GM18873 (cell line): Measurements from ENCODE around the gene LRRC8D.

ENCODE experiments used
- ATAC-seq: cut with Tn5 transposase; IDR thresholded peaks from one replicate; pipeline ENCODE4 v1.9.1; 2021; ENCODE audit warnings: mild to moderate bottlenecking, moderate library complexity, moderate number of reproducible peaks; ENCODE audit not compliant: unreplicated experiment, low FRiP score

Gene LRRC8D

GRCh38 chr1:89952605-89953130 lies 131.8 kb downstream of the LRRC8D start:
- no peak for ATAC-seq

GRCh38 chr1:89953131-89953626 lies 132.3 kb downstream of the LRRC8D start:
- no peak for ATAC-seq

- no peak for ATAC-seq
These were observed 133.1 kb downstream of the LRRC8D start for GRCh38 chr1:89953929-89954328.

- ATAC-seq, result no peak
These were observed 133.6 kb downstream of the LRRC8D start for GRCh38 chr1:89954401-89954800.

- no peak for ATAC-seq
These were observed 134.7 kb downstream of the LRRC8D start for GRCh38 chr1:89955311-89956205.

GRCh38 chr1:89957107-89957506 lies 136.3 kb downstream of the LRRC8D start:
- ATAC-seq, result no peak

- no peak for ATAC-seq
These were observed 138.2 kb downstream of the LRRC8D start for GRCh38 chr1:89958851-89959654.

GRCh38 chr1:89959719-89960118 lies 138.9 kb downstream of the LRRC8D start:
- no peak for ATAC-seq

- no peak for ATAC-seq
These were observed 141.4 kb downstream of the LRRC8D start for GRCh38 chr1:89962024-89962741.

GRCh38 chr1:89962742-89963075 lies 141.9 kb downstream of the LRRC8D start:
- no peak for ATAC-seq

GRCh38 chr1:89965193-89965768 lies 144.4 kb downstream of the LRRC8D start:
- no peak for ATAC-seq

GRCh38 chr1:89966656-89967055 lies 145.8 kb downstream of the LRRC8D start:
- ATAC-seq, result no peak

- ATAC-seq, result peak; percentile 77
These were observed 150.8 kb downstream of the LRRC8D start for GRCh38 chr1:89971600-89971999.

GRCh38 chr1:89972024-89972423 lies 151.2 kb downstream of the LRRC8D start:
- no peak for ATAC-seq

- ATAC-seq, result no peak
These were observed 152.8 kb downstream of the LRRC8D start for GRCh38 chr1:89973471-89974127.

- ATAC-seq, result no peak
These were observed 153.4 kb downstream of the LRRC8D start for GRCh38 chr1:89974256-89974655.

- ATAC-seq, result no peak
These were observed 154.1 kb downstream of the LRRC8D start for GRCh38 chr1:89974696-89975470.

- ATAC-seq, result no peak
These were observed 154.8 kb downstream of the LRRC8D start for GRCh38 chr1:89975540-89976125.

GRCh38 chr1:89978755-89979154 lies 157.9 kb downstream of the LRRC8D start:
- no peak for ATAC-seq
